ENCODE measurements around the gene CFAP74.

The CFAP74 gene

DNA sequence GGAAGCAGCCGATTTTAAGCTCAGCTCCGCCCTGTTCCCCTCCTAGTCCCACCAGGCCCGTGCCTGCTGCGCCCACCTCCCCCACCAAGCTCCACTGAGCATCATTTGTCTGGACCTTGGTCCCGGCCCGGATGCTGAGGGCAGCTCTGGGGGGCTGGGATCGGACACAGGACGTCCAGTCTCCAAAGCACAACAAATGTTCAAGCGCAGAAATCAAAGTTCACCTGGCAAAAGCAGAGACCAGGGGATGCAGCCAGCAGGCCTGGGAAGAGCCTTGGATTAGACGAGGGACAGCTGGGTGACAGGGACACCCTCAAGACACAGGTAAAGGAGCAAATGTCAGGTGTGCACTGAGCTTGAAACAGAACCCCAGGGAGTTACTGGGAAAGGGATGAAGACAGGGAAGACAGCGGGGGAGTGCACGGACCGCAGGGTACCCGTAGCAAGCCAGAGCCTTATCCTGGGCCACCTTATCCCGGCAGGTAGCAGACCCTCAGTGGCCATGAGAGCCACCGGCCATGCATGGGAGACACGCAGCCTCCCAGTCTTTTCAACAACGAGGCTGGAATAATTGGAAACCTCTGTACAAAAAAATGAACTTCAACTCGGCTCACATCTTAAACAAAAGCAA is 62.3 kb downstream of the CFAP74 start:
- TF ChIP-seq, protein P1, sequence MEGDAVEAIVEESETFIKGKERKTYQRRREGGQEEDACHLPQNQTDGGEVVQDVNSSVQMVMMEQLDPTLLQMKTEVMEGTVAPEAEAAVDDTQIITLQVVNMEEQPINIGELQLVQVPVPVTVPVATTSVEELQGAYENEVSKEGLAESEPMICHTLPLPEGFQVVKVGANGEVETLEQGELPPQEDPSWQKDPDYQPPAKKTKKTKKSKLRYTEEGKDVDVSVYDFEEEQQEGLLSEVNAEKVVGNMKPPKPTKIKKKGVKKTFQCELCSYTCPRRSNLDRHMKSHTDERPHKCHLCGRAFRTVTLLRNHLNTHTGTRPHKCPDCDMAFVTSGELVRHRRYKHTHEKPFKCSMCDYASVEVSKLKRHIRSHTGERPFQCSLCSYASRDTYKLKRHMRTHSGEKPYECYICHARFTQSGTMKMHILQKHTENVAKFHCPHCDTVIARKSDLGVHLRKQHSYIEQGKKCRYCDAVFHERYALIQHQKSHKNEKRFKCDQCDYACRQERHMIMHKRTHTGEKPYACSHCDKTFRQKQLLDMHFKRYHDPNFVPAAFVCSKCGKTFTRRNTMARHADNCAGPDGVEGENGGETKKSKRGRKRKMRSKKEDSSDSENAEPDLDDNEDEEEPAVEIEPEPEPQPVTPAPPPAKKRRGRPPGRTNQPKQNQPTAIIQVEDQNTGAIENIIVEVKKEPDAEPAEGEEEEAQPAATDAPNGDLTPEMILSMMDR (IDR thresholded peaks at IDR 0.05; ENCODE audit: low read depth, low read length) = no peak
- DNase-seq (ENCODE audit: low read depth, low spot score) = no peak
- in situ Hi-C loops (cut with HindIII; ENCODE audit: low sequenced_read_pairs) = no loop called here

GRCh38 chr1:1940123-1940425 is 63.5 kb downstream of the CFAP74 start:
- in situ Hi-C loops (cut with HindIII; ENCODE audit: low sequenced_read_pairs) = no loop called here
- TF ChIP-seq, protein P1 (IDR thresholded peaks at IDR 0.05; ENCODE audit: low read depth, low read length) = no peak
- no peak for DNase-seq (ENCODE audit: low read depth, low spot score)
- no peak overlapping the region for H3K4me3 ChIP-seq (ENCODE audit: low read depth, low read length)

More for the DNA sequence above, 62.3 kb downstream of the CFAP74 start:
- no peak overlapping the region for H3K4me3 ChIP-seq (ENCODE audit: low read depth, low read length)

DNA sequence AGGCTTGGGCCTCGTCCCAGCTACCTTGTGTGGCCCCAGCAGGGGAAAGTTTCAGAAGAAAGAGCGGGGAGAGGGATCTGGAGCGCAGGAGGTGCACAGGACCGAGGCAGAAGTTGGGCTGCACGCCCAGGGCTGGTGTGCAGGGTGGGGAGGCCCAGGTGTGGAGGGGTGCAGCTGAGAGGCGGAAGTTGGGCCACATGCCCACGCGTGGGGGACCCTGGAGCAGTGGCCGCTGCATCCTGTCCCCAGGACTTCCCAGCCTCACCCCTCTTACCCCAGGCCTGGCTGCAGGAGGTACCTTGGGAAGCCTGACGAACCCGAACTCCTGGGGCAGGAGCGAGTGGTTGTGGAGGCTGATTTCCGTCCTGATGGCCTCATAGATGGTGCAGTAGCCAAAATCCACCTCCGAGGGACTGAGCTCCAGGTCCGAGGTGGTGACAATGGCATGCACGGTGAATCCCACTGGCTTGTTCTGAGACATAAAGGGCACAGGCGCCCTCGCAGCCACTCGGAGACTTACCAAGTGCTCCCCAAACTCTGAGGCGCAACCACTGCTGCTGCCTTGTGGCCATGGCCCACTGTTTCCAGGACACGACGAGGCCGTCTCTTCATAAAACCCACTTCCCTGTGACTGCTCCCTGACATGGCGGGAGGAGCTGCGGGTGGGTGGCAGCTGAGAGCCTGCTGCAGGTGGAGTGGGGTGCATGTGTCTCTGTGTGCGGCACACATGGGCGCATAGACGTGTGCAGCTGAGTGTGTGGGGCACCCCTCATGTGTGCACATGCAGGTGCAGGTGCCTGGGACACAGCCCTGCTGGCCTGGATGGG is 64.1 kb downstream of the CFAP74 start:
- TF ChIP-seq, protein P1 (IDR thresholded peaks at IDR 0.05; ENCODE audit: low read depth, low read length) = no peak
- no peak for DNase-seq (ENCODE audit: low read depth, low spot score)
- in situ Hi-C loops (cut with HindIII; ENCODE audit: low sequenced_read_pairs) = no loop called here
- no peak overlapping the region for H3K4me3 ChIP-seq (ENCODE audit: low read depth, low read length)

GRCh38 chr1:1938613-1939295 is 64.8 kb downstream of the CFAP74 start:
- DNase-seq (ENCODE audit: low read depth, low spot score) = no peak
- in situ Hi-C loops (cut with HindIII; ENCODE audit: low sequenced_read_pairs) = no loop called here
- no peak overlapping the region for H3K4me3 ChIP-seq (ENCODE audit: low read depth, low read length)
- TF ChIP-seq, protein P1 (IDR thresholded peaks at IDR 0.05; ENCODE audit: low read depth, low read length) = no peak

DNA sequence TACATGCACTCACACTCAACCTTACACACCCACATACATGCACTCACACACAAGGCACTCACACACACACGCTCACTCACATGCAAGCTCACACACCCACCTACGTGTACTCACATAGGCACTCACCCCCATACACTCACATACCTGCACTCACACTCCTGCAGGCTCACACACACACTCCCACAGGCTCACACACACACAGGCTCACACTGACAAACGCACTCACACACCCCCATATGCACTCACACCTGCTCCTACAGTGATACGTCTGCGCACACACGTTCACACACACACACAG is 65.4 kb downstream of the CFAP74 start:
- in situ Hi-C loops (cut with HindIII; ENCODE audit: low sequenced_read_pairs) = no loop called here
- H3K4me3 ChIP-seq (ENCODE audit: low read depth, low read length) = no peak overlapping the region
- TF ChIP-seq, protein P1 (IDR thresholded peaks at IDR 0.05; ENCODE audit: low read depth, low read length) = no peak
- DNase-seq (ENCODE audit: low read depth, low spot score) = no peak

DNA sequence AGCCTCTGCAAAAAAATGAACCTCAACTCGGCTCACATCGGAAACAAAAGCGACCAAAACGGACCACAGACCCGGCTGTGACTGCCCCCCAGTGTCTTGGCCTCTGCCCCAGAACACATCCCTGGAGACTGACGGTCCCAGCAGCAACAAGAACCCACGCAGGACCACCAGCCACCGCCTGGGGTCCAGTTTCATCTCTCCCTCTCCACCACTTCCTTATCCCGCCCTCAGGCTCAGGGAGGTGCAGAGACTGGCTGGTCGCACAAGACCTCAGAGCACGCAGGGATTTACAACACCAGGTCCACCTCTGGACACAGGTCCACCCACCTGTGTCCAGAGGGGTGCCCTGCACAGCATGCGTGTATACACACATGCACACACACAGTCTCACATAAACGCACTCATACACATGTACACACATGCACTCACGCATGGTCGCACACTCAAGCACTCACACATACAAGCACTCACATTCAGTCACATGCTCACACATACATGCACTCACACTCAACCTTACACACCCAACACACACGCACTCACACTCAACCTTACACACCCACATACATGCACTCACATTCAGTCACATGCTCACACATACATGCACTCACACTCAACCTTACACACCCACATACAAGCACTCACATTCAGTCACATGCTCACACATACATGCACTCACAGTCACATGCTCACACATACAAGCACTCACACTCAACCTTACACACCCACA is 65.9 kb downstream of the CFAP74 start:
- TF ChIP-seq, protein P1 (IDR thresholded peaks at IDR 0.05; ENCODE audit: low read depth, low read length) = no peak
- in situ Hi-C loops (cut with HindIII; ENCODE audit: low sequenced_read_pairs) = no loop called here

More for the DNA sequence above, 65.9 kb downstream of the CFAP74 start:
- DNase-seq (ENCODE audit: low read depth, low spot score) = no peak
- no peak overlapping the region for H3K4me3 ChIP-seq (ENCODE audit: low read depth, low read length)

All from astrocyte of the spinal cord (primary cell).